Measurements from ENCODE around the gene MCC.

Gene MCC

GRCh38 chr5:113321276-113321675, 167.0 kb downstream of the MCC start:
- TF ChIP-seq ZFX (IDR thresholded peaks at IDR 0.05; ENCODE audit: borderline replicate concordance): no peak
- TF ChIP-seq, protein P1, sequence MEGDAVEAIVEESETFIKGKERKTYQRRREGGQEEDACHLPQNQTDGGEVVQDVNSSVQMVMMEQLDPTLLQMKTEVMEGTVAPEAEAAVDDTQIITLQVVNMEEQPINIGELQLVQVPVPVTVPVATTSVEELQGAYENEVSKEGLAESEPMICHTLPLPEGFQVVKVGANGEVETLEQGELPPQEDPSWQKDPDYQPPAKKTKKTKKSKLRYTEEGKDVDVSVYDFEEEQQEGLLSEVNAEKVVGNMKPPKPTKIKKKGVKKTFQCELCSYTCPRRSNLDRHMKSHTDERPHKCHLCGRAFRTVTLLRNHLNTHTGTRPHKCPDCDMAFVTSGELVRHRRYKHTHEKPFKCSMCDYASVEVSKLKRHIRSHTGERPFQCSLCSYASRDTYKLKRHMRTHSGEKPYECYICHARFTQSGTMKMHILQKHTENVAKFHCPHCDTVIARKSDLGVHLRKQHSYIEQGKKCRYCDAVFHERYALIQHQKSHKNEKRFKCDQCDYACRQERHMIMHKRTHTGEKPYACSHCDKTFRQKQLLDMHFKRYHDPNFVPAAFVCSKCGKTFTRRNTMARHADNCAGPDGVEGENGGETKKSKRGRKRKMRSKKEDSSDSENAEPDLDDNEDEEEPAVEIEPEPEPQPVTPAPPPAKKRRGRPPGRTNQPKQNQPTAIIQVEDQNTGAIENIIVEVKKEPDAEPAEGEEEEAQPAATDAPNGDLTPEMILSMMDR (IDR thresholded peaks at IDR 0.05): no peak
- H3K27ac ChIP-seq: no peak overlapping the region

DNA sequence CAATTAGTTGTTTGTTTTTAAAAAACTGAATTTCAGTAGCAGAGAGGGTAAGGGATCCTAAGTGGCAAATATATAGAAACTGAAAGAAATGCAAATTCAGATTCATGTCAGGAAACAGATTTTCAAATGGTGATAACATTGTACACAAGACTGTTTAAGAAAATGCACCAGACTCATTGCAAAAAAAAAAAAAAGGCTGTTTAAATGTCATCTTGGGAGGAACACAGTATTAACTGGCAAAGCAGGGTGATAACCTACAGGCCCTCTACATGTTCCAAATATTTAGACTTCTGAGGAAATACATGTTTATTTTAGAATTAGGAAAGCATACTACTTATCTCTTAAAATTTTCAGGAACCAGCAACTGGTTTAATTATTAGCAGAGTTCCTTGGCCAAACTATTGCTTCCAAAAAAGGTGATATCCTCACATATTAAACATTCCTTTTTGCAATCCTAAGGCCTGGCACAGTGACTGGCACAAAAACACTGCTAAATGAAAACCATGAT, 167.9 kb downstream of the MCC start:
- TF ChIP-seq ZFX (IDR thresholded peaks at IDR 0.05; ENCODE audit: borderline replicate concordance): no peak
- TF ChIP-seq, protein P1 (IDR thresholded peaks at IDR 0.05): no peak
- H3K27ac ChIP-seq: no peak overlapping the region

DNA sequence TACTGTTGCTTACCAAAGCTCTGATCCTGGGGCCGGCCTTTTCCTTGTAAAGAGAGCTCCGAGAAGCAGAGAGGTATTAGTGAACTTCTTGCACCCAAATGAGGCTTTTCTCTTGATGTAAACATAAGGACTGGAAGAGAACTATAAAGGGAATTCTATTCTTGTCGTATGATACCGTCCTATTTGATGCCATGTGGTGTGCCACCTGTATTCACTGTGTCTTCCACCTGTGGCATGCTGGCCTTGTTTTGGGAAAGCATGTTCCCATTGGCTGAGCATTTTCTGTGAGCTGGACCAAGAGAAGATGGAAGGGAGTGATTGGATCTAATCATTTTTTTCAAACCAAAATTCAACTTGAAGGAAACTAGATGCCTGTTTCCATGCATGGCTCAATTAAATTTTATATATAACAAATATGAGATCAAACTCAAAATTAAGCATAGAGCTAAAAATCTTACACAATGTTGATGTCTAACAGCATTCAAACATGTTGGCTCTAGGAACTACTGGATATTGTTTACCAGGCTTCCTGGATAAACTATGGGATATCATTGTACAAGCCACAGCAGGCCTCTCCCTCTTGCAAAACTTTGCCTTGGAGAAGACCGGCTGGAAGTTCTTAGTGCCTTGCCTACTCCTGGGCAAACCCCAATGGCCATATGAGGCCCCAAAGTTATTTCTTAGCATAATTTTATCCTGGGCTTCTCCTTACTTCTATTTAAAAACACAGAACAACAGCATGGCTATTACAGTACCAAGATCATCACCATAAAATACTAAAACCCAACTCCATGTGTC, 168.8 kb downstream of the MCC start:
- H3K27ac ChIP-seq: no peak overlapping the region
- TF ChIP-seq, protein P1 (IDR thresholded peaks at IDR 0.05): no peak
- TF ChIP-seq ZFX (IDR thresholded peaks at IDR 0.05; ENCODE audit: borderline replicate concordance): no peak

GRCh38 chr5:113317636-113318035, 170.6 kb downstream of the MCC start:
- TF ChIP-seq, protein P1 (IDR thresholded peaks at IDR 0.05): no peak
- TF ChIP-seq ZFX (IDR thresholded peaks at IDR 0.05; ENCODE audit: borderline replicate concordance): no peak
- H3K27ac ChIP-seq: no peak overlapping the region

GRCh38 chr5:113311301-113311700, 177.0 kb downstream of the MCC start:
- H3K27ac ChIP-seq: no peak overlapping the region
- TF ChIP-seq, protein P1 (IDR thresholded peaks at IDR 0.05): no peak
- TF ChIP-seq ZFX (IDR thresholded peaks at IDR 0.05; ENCODE audit: borderline replicate concordance): no peak

DNA sequence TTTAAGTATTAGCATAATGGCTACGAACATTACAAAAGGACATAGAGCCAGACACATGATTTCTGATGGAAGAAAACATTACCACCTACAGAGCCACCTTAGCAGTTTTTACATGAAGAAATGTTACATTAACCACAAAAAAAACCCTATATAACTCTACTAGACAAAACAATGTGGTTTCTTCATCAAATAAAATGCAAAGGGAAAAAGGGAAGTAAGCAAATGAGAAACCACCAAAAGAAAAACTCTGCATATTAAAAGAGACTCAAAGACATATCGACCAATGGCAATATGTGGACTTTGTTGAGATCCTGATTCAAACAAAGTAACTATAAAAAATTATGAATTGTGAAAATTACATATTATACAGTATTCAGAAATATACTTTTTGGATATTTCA, 186.1 kb downstream of the MCC start:
- no peak for TF ChIP-seq ZFX (IDR thresholded peaks at IDR 0.05; ENCODE audit: borderline replicate concordance)
- TF ChIP-seq, protein P1 (IDR thresholded peaks at IDR 0.05): no peak
- H3K27ac ChIP-seq: no peak overlapping the region

- H3K27ac ChIP-seq: no peak overlapping the region
These were observed 188.7 kb downstream of the MCC start for GRCh38 chr5:113299591-113299990.

More at GRCh38 chr5:113299591-113299990, 188.7 kb downstream of the MCC start:
- TF ChIP-seq ZFX (IDR thresholded peaks at IDR 0.05; ENCODE audit: borderline replicate concordance): no peak
- TF ChIP-seq, protein P1 (IDR thresholded peaks at IDR 0.05): no peak
